Small intestine (tissue), 7 donors: Measurements from ENCODE around the gene COPS9. TPM values are rescaled to one million over a fixed set of nuclear protein-coding genes. Genes with fewer than 3 reads are reported as not detected.

Experiments used
- DNase-seq, 2 donors: peaks; one replicate each; pipeline versions ENCODE4 v3.0.0 to v3.0.0-alpha.2; 2013
- FAIRE-seq: peaks from 2 replicates; lab custom pipeline; 2012; peaks lifted over from hg19 to GRCh38; lab: Jason Lieb, UNC
- H3K27ac ChIP-seq, 3 donors: one replicate each; pipeline ENCODE4 v1.5.1; 2013; ENCODE audit warnings: low read length in 2 of 3, mild to moderate bottlenecking in 2 of 3, control low read depth in 1 of 3, inconsistent platforms in 1 of 3, low read depth in 1 of 3, moderate library complexity in 1 of 3
- H3K27me3 ChIP-seq, 3 donors: one replicate each; pipeline ENCODE4 v1.6.1; 2013; ENCODE audit warnings: low read length in 3 of 3, inconsistent platforms in 1 of 3; ENCODE audit not compliant: control insufficient read depth in 3 of 3, insufficient read depth in 3 of 3
- H3K36me3 ChIP-seq, 3 donors: one replicate each; pipeline ENCODE4 v1.6.1; 2013; ENCODE audit warnings: low read length in 3 of 3, inconsistent platforms in 1 of 3, low read depth in 1 of 3, mild to moderate bottlenecking in 1 of 3, moderate library complexity in 1 of 3; ENCODE audit not compliant: control insufficient read depth in 3 of 3, insufficient read depth in 2 of 3
- H3K4me1 ChIP-seq, 3 donors: one replicate each; pipeline ENCODE4 v1.6.1; 2013; ENCODE audit warnings: low read length in 2 of 3, inconsistent platforms in 1 of 3, low read depth in 1 of 3, mild to moderate bottlenecking in 1 of 3, moderate library complexity in 1 of 3; ENCODE audit not compliant: control insufficient read depth in 3 of 3, insufficient read depth in 2 of 3
- H3K4me3 ChIP-seq, 3 donors: one replicate each; pipeline ENCODE4 v1.5.1; 2013; ENCODE audit warnings: low read length in 3 of 3, control low read depth in 1 of 3, inconsistent platforms in 1 of 3, low read depth in 1 of 3, mild to moderate bottlenecking in 1 of 3, moderate library complexity in 1 of 3
- H3K9me3 ChIP-seq, 2 donors: one replicate each; pipeline ENCODE4 v1.6.1; 2013; ENCODE audit warnings: low read depth in 1 of 2, low read length in 1 of 2; ENCODE audit not compliant: control insufficient read depth in 2 of 2, insufficient read depth in 1 of 2
- WGBS, 3 donors: extraction: QIAGEN DNeasy Blood & Tissue Kit; methylation state at CpG; one replicate each; pipeline ENCODE4 v1.1.7; 2013; 5-methylcytosine and 5-hydroxymethylcytosine counted together
- polyA plus RNA-seq, 4 donors: library from polyadenylated mRNA; stranded (reverse) in 3 of 4; unstranded in 1 of 4; fragments of 200-250 nt in 3 of 4; fragments of 120-200 nt in 1 of 4; gene quantifications; one replicate each; pipeline versions ENCODE4 v1.2.1 to v1.2.3, GENCODE V29; 2013
- donor health status: healthy with polysubstance abuse.
- donor health status: control.
- donor health status: control.
- donor health status: Bipolar disorder and iron deficiency.
- donor health status: healthy.

The COPS9 gene
- polyA plus RNA-seq, 4 donors = 92.6 to 394 (median 320) TPM

GRCh38 chr2:240098349-240098748 lies 37.8 kb downstream of the COPS9 start:
- Histone ChIP-seq H3K4me1 (no peaks in the 10 kb centered on the region), H3K9me3 (no peaks in the 10 kb centered on the region), H3K27me3 (peaks cover 0 to 22% (median 21%) of the 10 kb centered on the region in 3 donors), H3K36me3 (no peaks in the 10 kb centered on the region), H3K27ac (no peak overlapping the region), H3K4me3 (no peak overlapping the region)
- WGBS, 3 donors = 61 to 83% (median 68%) methylated on average over 2 of the region's 2 CpGs
- no peak for DNase-seq
- no peak for FAIRE-seq

DNA sequence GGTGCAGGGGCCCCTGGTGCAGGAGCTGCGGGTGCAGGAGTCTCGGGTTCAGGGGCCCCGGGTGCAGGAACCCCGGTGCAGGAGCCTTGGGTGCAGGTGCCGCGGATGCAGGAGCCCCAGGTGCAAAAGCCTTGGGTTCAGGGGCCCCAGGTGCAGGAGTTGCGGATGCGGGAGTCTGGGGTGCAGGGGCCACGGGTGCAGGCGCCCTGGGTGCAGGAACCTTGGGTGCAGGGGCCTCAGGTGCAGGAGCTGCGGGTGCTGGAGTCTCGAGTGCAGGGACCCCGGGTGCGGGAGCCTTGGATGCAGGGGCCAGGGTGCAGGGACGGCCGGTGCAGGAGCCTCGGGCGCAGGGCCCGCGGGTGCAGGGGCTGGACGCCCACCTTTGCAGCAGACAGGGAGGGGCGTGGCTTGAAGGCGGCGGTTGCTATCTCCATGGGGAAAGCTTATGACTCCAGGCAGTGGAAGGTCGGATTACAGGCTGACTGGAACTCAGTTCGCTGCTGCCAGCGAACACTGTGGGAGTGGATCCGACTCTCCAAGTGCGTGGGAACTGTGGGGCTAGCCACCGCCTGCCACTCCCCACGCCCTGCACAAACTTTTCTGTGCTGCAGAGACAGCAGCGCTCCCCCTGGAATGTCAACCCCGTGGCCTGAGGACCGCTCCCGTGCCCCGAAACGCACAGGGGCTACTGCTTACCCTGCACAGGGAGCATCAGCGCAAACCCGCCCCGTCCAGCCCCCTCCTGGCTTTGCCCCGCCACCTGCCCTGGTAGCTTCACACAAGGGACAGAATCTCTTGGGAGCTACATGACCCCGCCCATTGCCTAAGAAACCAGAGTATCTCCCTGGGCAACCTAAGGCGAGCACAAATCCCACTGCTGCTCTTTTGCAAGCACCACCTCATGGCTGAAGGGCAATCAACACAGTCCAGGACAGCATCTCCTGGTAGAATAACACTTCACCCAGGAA lies 40.3 kb downstream of the COPS9 start:
- no peaks in the 10 kb centered on the region for H3K9me3 ChIP-seq
- H3K27me3 ChIP-seq = peaks cover 0 to 22% (median 21%) of the 10 kb centered on the region in 3 donors
- FAIRE-seq = no peak
- no peaks in the 10 kb centered on the region for H3K36me3 ChIP-seq
- WGBS, 3 donors = 7 to 12% (median 9%) methylated on average over 43 of the region's 43 CpGs
- DNase-seq = no peak
- H3K4me3 ChIP-seq = no peak overlapping the region
- H3K4me1 ChIP-seq = no peaks in the 10 kb centered on the region
- H3K27ac ChIP-seq = no peak overlapping the region

- FAIRE-seq (no peak), DNase-seq (no peak)
- Histone ChIP-seq H3K27me3 (peaks cover 0 to 3% (median 0%) of the 10 kb centered on the region in 3 donors), H3K9me3 (no peaks in the 10 kb centered on the region), H3K27ac (no peak overlapping the region), H3K4me3 (no peak overlapping the region), H3K36me3 (no peaks in the 10 kb centered on the region), H3K4me1 (no peaks in the 10 kb centered on the region)
- 38 to 55% (median 50%) methylated on average over 5 of the region's 5 CpGs for WGBS, 3 donors
These were observed 46.8 kb downstream of the COPS9 start for GRCh38 chr2:240089306-240089705.

DNA sequence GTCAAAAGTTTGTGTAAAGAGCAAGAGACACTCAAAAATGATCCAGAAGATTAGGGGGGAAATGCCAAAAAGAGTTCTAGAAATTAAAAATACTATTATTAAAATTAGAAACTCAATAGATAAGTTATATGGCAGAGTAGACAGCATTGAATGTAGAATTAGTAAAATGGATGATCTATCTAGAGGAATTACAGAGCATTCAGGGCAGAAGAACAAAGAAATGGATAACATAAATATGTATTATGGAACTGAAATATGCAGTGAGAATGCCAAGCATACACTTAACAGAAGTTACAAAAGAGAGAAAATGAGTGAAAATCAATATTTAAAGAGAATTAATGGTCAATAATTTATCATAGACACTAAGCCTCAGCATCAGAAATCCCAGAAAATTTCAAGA lies 49.5 kb downstream of the COPS9 start:
- FAIRE-seq = no peak
- H3K27me3 ChIP-seq = peaks cover 0 to 6% (median 0%) of the 10 kb centered on the region in 3 donors
- H3K4me3 ChIP-seq = no peak overlapping the region
- H3K4me1 ChIP-seq = no peaks in the 10 kb centered on the region
- no peak overlapping the region for H3K27ac ChIP-seq
- no peaks in the 10 kb centered on the region for H3K36me3 ChIP-seq
- H3K9me3 ChIP-seq = no peaks in the 10 kb centered on the region
- no peak for DNase-seq

Other genes starting within 250 kb of the COPS9 start
- gene NDUFA10, start 111.0 kb downstream of the COPS9 start, polyA plus RNA-seq = 100 to 1,000 TPM; 126 to 145 (median 130) TPM
- gene OR6B2, start 105.9 kb downstream of the COPS9 start, polyA plus RNA-seq = not detected
- not detected for gene OR6B3, start 82.8 kb downstream of the COPS9 start, polyA plus RNA-seq
- gene OTOS, start 4.4 kb upstream of the COPS9 start, polyA plus RNA-seq = not detected